Endometrial microvascular endothelial cells (primary cell): ENCODE measurements around the gene RFPL4AL1. TPM values are rescaled to one million over a fixed set of nuclear protein-coding genes. Genes with fewer than 3 reads are reported as not detected.
"Not testable (repeated sequence)": the region's sequence is repeated elsewhere in the genome, so short reads cannot be mapped to it uniquely, and the experiment has no call there.

ENCODE experiments used
- in situ Hi-C: cut with HindIII; loops from 2 replicates; pipeline ENCODE4 v1.10.0; 2017; ENCODE audit warnings: low sequenced_read_pairs, low pct_unique_long_range_greater_than_20kb; ENCODE audit errors: inconsistent ontology term
- total RNA-seq: library from RNA; depleted of rRNA; stranded (reverse); fragments of >200 nt; gene quantifications from one replicate; pipeline ENCODE4 v1.2.3, GENCODE V29; 2015; ENCODE audit errors: inconsistent ontology term

Gene RFPL4AL1
- total RNA-seq = not detected

DNA sequence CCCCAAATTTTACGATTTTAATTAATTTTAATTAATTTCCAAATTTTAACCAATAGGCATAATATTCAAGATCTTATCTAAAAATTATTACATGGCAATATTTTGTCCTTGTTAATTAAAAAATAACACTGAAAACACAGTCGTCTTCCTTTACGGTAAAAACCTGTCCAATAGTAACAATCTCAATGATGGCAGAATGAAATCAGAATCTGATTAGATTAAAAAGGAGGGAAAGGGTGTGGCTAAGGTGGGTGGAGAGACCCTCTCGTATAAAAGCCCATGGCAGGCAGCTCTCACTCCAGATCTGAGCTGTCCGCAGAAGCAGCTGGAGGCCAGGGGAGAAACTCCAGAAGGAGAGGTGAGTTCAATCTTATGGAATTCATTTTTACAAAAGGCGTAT lies at the start of gene RFPL4AL1:
RFPL4AL1 (plus strand) TSS at position 301 of the 400 bp plus-strand sequence. CDS start 2,687 bp downstream, outside the sequence.
- in situ Hi-C loops = not testable (repeated sequence)

DNA sequence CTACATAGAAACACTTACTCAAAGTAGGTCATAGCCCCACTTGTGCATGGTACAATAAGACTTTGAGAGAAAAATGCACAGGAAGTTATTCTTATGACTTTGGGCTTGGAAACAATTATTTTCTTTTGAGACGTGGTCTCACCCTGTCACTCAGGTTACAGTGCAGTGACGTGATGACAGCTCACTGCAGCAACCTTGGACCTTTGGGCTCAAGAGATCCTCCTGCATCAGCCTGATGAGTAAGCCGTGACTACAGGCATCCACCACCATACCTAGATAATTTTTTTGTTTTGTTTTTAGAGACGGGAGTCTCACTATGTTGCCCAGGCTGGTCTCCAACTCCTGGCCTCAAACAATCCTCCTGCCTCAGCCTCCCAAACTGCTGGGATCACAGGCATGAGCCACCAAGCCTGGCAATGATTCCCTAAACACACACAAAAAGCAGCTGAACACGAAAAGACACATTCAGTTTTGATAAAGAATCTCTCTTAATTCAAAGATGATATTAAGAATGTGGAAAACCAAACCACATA lies 48.6 kb upstream of the RFPL4AL1 start:
- in situ Hi-C loops = no loop called here

DNA sequence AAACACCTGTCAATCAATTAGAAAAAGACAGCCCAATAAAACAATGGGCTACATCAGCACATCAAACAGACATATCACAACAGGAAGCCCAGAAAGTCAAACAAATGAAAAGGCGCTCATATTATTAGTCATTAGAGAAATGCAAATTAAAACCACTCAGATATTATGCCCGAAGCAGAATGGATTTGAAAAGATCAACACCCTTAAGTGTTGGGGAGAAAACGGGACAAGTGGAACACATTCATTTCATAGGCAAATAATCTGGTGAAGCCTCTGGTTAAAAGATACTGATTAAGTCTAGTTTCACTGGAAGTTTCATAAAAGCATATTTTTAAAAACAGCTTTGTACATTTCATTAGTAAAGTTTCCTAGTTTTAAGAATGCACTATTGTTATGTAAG lies 48.1 kb upstream of the RFPL4AL1 start:
- in situ Hi-C loops = no loop called here

DNA sequence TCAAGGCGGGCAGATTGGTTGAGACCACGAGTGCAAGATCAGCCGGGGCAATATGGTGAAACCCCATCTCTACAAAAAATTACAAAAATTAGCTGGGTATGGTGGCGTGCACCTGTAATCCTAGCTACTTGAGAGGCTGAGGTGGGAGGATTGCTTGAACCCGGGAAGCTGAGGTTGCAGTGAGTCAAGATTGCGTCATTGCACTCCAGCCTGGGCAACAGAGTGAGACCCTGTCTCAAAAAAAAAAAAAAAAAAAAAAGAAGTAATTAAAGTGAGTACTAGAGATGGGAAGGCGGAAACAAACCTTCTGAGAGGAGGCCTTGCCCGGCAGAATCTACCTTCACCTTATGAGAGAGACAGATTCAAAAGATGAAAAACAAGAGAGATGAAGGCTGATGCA lies 45.4 kb upstream of the RFPL4AL1 start:
- in situ Hi-C loops = no loop called here

DNA sequence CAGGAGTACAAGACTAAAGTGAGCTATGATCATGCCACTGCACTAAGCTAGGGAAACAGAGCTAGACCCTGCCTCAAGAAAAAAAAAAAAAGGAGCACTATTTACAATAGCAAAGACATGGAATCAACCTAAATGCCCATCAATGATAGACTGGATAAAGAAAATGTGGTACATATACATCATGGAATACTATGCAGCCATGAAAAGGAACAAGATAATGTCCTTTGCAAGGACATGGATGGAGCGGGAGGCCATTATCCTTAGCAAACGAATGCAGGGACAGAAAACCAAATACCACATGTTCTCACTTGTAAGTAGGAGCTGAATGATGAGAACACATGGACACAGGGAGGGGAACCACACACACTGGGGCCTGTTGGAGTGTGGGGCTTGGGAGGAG lies 38.5 kb upstream of the RFPL4AL1 start:
- in situ Hi-C loops = not testable (repeated sequence)

DNA sequence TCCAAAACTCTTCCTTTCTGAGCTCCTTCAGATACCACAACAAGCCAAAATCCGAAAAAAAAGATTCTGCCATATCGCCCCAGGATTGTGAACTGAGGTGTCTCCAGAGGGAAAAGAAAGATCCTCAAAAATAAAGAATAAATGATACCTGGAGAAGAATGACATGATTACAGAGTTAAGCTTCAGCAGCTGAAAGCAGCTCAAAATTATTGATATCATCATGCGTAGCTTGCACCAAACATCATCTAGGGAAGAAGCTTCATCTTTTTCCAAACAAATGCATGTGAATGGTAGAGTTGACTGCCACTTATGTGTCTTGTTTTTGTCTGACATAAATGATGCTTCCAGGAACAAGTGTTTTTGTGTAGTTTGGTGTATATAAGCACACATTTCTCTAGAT lies 30.6 kb upstream of the RFPL4AL1 start, which contains the start of gene NLRP9:
NLRP9 (minus strand) TSS at position 101 of the 400 bp plus-strand sequence; CDS start at position 73, 28 bp downstream.
- in situ Hi-C loops = no loop called here

DNA sequence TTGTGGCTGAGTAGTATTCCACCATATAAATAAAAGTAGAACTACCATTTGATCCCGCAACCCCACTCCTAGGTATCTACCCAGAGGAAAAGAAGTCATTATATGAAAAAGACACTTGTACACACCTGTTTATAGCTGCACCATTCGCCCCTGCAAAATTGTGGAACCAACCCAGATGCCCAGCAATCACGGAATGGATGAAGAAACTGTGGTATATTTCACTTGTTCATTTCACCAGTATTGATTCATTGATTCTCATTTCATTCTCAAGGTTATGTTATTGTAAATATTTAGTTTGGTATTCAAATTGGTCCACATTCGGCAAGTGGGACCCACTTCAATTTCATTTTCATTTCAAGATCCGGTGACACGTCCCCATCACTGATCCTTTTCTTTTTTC lies 18.2 kb upstream of the RFPL4AL1 start:
- in situ Hi-C loops = no loop called here

DNA sequence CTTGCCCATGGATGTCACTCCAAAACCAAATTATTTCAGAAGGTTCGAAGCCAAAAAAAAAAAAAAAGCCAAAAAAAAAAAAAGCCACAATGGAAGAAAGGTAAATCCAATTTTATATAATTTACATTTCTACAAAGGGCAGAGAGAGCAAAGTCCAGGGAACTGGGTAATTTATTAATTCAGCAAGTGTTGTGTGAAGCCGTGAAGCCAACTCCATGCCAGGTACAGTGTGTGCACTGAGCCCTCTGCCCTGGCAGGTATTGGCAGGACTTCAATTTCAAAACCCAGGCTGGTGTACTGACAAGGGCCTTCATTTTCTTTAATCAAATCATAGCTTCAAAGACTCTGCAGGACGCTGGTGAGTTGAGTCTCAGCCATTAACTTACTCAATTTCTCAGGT lies 15.5 kb upstream of the RFPL4AL1 start:
- in situ Hi-C loops = no loop called here

DNA sequence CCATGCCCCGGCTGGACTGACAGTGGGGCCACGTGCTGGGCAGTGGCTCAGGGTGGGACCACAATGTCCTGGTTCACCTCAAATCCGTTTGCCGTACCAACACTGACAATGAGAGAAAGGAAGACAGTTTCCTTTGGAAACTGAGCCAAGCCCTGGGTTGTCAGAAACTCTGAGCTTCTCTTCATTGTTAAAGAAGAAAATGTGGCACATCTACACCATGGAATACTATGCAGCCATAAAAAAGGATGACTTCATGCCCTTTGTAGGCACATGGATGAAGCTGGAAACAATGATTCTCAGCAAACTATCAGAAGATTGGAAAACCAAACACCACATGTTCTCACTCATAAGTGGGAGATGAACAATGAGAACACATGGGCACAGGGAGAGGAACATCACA lies 12.1 kb upstream of the RFPL4AL1 start:
- in situ Hi-C loops = not testable (repeated sequence)

DNA sequence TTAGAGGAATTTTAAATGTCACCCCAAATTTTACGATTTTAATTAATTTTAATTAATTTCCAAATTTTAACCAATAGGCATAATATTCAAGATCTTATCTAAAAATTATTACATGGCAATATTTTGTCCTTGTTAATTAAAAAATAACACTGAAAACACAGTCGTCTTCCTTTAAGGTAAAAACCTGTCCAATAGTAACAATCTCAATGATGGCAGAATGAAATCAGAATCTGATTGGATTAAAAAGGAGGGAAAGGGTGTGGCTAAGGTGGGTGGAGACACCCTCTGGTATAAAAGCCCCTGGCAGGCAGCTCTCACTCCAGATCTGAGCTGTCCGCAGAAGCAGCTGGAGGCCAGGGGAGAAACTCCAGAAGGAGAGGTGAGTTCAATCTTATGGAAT lies 10.1 kb upstream of the RFPL4AL1 start, which contains the start of gene RFPL4A:
RFPL4A (plus strand) TSS at position 301 of the 400 bp plus-strand sequence. CDS start 2,704 bp downstream, outside the sequence.
- in situ Hi-C loops = not testable (repeated sequence)

DNA sequence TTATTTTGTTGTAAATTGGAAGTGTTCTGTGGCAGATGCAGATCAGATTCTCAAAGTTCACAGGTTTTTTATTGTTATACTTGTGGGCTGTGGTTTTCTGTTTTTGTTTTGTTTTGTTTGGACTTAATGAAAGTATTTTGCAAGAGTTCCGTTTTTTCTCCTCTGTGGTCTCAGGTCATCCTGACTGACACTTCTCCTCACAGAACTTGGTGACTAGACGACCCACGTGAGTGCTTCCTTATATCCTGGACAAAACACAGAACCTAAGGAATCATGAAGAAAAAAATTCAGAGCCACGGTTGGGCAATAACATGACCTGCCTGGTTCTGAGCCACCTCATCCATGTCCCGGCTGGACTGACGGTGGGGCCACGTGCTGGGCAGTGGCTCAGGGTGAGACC lies 2.5 kb upstream of the RFPL4AL1 start:
- in situ Hi-C loops = no loop called here

DNA sequence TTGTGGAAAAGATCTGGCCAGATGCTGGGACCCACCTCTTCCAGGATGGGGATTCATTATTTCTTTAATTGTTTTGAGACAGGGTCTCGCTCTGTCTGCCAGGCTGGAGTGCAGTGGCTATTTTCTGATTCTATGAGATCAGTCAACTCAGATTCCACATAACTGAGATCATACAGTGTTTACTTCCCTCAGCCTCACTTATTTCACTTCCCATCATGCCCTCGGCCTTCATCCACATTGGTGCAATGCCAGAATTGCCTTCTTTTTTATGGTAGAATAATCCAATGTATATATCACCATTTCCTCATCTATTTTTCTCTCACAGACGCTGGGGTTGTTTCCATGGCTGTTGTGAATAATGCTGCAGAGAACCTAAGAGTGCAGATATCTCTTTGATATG lies 714 bp downstream of the RFPL4AL1 start:
- in situ Hi-C loops = not testable (repeated sequence)

DNA sequence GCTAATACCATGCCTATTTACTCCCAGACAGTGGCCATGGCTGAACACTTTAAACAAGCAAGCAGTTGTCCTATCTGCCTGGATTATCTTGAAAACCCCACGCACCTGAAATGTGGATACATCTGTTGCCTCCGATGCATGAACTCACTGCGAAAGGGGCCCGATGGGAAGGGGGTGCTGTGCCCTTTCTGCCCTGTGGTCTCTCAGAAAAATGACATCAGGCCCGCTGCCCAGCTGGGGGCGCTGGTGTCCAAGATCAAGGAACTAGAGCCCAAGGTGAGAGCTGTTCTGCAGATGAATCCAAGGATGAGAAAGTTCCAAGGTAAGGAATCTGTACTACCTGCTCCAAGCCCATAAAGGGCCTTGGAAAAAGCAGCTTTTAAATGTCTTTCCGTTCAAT lies 8.6 kb downstream of the RFPL4AL1 start:
- in situ Hi-C loops = no loop called here

DNA sequence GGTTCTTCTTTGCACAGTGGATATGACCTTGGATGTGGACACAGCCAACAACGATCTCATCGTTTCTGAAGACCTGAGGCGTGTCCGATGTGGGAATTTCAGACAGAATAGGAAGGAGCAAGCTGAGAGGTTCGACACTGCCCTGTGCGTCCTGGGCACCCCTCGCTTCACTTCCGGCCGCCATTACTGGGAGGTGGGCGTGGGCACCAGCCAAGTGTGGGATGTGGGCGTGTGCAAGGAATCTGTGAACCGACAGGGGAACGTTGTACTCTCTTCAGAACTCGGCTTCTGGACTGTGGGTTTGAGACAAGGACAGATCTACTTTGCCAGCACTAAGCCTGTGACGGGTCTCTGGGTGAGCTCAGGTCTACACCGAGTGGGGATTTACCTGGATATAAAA lies 9.4 kb downstream of the RFPL4AL1 start:
- in situ Hi-C loops = no loop called here

DNA sequence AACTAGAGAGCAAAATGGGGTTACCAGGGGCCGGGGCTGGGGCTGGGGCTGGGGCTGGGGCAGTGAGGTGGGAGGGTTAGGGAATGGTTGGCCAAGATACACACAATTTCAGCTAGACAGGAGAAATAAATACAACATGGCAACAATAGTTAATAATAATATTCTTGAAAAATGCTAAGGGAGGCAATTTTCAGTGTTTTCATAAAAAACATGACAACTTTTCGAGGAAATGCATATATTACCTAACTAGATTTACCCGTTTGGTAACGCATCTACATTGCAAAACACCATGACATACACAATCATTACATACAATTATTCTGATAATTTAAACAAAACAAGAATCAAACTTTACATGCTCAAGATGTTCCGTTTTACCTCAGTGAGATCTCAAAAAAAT lies 12.2 kb downstream of the RFPL4AL1 start:
- in situ Hi-C loops = no loop called here

DNA sequence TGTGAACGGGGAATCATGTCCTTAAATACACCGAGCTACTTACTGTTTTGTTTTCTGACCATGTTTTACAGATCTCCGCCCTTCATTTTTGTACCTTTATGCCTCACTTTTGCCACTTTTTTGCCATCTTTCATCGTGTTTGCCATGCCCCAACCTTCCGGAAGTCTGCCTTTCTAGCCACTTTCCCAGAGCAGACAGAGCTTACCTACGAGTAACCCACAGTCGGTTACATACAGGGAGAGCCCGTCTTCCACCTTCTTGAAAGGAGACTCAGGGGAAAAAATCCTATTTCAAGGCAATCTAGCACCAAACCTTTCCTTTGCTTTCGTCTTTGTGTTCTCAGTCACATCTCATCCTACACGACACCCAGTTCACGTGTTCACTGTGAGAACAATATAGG lies 26.1 kb downstream of the RFPL4AL1 start:
- in situ Hi-C loops = no loop called here

DNA sequence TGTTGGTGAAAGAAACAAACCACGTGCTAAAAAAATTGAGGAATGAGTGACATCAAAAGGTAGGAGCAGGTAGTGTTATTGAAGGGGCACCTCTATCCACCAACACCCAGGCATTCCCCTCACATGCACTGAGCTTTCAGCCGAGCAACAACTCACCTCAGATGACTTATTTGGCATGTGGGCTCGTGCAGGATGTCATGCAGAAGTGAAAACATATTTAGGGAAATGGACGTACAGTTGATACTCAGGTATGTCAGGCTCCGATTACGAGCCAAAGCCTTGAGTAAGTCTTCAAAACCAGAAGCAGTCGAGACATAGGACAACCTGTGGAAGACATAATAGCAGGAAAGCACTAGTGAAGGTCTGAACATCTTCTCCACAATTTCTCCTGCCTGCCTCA lies 32.5 kb downstream of the RFPL4AL1 start:
- in situ Hi-C loops = no loop called here

DNA sequence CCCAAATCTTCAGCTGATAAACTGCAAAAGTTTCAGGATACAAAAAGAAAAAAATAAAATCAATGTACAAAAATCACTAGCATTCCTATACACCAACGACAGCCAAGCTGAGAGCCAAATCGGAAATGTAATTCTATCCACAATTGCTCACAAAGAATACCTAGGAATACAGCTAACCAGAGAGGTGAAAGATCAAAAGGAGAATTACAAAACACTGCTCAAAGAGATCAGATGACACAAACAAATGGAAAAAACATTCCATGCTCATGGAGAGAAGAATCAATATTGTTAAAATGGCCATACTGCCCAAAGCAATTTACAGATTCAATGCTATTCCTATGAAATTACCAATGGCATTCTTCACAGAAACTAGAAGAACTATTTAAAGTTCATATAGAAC lies 33.4 kb downstream of the RFPL4AL1 start:
- in situ Hi-C loops = no loop called here

DNA sequence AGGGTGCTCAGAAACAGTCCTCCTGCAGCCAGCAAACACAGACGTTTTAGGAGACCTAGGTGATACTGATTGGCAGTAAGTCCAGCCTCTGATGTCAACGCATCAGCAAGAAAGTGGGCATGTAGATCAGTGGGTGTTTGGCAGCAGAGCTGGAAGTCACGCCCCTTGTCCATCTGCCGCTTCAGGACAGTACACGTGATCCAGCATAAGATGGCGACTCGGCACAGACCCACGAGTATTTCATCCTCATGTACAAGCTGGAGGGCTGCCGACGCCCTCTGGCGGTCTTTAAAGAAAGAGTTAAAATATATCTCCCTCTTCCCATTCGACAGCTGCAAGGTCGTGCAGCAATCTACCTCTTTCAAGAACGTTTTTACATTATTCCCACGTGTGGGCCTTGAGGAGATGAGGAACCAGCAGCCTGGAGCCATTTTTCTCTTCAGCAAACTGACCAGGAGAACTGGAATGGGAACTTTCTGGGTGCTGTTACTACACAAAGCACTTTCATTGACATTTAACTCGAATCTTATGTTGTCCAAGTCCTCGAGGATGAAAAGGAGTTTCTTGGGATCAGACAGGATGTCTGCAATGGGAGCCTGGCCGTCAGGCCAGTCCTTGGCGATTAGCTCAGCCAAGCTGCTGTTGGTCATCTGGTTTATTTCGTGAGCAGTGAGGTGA lies 40.6 kb downstream of the RFPL4AL1 start:
- in situ Hi-C loops = no loop called here

DNA sequence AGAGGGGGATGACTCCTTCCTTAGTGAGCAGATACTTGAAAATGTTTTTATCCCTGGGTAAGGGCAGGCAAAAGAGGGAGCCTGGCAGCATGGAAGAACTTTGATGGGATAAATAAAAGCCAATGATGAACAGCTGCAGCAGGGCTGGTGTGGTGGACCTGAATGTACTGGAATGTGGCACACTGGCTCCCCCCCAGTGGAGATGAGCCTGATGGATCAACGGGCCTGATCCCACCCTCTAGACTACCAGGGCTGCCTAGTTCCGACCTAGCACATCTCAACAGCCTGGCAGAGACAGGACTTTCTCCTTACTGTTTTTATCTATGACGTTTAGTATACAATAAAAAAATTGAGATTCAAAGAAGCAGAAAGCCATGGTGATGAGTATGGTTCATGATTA lies 42.4 kb downstream of the RFPL4AL1 start:
- in situ Hi-C loops = no loop called here

DNA sequence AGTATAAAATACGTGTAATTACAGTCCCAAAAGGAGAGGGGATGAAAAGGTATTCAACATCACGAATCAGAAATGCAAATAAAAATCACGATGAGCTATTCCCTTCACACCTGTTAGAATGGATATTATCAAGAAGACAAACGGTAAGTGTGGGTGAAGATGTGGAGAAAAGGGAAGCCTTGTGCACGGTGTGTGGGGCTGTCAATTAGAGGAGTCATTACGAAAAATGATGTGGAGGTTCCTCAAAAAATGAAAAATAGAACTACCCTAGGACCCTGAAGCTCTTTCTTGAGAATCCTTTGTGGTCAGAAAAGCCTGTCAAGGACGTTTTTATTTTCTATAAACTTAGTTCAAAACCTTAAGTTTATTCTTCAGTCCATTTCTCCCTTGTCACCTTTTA lies 43.5 kb downstream of the RFPL4AL1 start:
- in situ Hi-C loops = no loop called here
